Caco-2 (cell line): ENCODE results near the gene SLC4A5. TPM values are rescaled to one million over a fixed set of nuclear protein-coding genes. Genes with fewer than 3 reads are reported as not detected.

ENCODE experiments used
- BruUV-seq: library from RNA; stranded (reverse); fragments of 400-500 nt; replicated peaks from 2 replicates; lab custom pipeline; 2021; lab: Mats Ljungman, UMichigan
- CTCF ChIA-PET: fragments of 300-600 bp; sonication (Branson Sonifier 250); formaldehyde crosslinking; loops from one replicate; lab custom pipeline; 2022; ENCODE audit warnings: antibody characterized with exemption; lab: Charles Lee
- POLR2A ChIA-PET: fragments of 300-600 bp; sonication (Branson Sonifier 250); formaldehyde crosslinking; loops from one replicate; lab custom pipeline; 2022; ENCODE audit warnings: antibody characterized with exemption; lab: Charles Lee
- DNase-seq, 2 experiments: peaks; one replicate each; pipeline versions ENCODE4 v3.0.0 to v3.0.0-alpha.2; 2020 to 2022
- H3K27me3 ChIP-seq: replicated peaks from 2 replicates; pipeline ENCODE4 v1.6.0; 2011; ENCODE audit warnings: low read length; ENCODE audit not compliant: control insufficient read depth, insufficient read depth
- H3K36me3 ChIP-seq: 2 replicates; pipeline ENCODE4 v1.5.1; 2011; ENCODE audit warnings: low read length; ENCODE audit not compliant: control insufficient read depth, insufficient read depth
- H3K4me1 ChIP-seq: fragments of 250-450 bp; sonication (Bioruptor Pico); 2 replicates; pipeline ENCODE4 v1.5.1; 2020; ENCODE audit warnings: mild to moderate bottlenecking
- H3K4me3 ChIP-seq: 2 replicates; pipeline ENCODE4 v1.5.1; 2011; ENCODE audit warnings: low read depth, mild to moderate bottlenecking, control low read depth, low read length
- H3K9me3 ChIP-seq: fragments of 250-450 bp; sonication (Bioruptor Pico); 2 replicates; pipeline ENCODE4 v1.5.1; 2020; ENCODE audit warnings: mild to moderate bottlenecking, moderate library complexity
- H3K27ac Mint-ChIP-seq: one replicate; pipeline ENCODE4 v1.8.0; 2022; ENCODE audit warnings: mixed read lengths; ENCODE audit not compliant: unreplicated experiment
- H3K27me3 Mint-ChIP-seq: one replicate; pipeline ENCODE4 v1.8.0; 2022; ENCODE audit warnings: mixed read lengths; ENCODE audit not compliant: insufficient read depth, unreplicated experiment
- H3K36me3 Mint-ChIP-seq: one replicate; pipeline ENCODE4 v1.8.0; 2022; ENCODE audit warnings: mild to moderate bottlenecking, mixed read lengths; ENCODE audit not compliant: insufficient read depth, unreplicated experiment
- H3K4me1 Mint-ChIP-seq: one replicate; pipeline ENCODE4 v1.8.0; 2022; ENCODE audit warnings: low read depth, mixed read lengths; ENCODE audit not compliant: unreplicated experiment
- H3K4me3 Mint-ChIP-seq: one replicate; pipeline ENCODE4 v1.8.0; 2022; ENCODE audit warnings: mild to moderate bottlenecking, moderate library complexity, mixed read lengths; ENCODE audit not compliant: unreplicated experiment
- H3K9me3 Mint-ChIP-seq: one replicate; pipeline ENCODE4 v1.8.0; 2022; ENCODE audit warnings: mixed read lengths; ENCODE audit not compliant: unreplicated experiment
- CTCF ChIP-seq, 2 experiments: fragments of 200-600 bp in 1 of 2; IDR thresholded peaks; 1 replicate in 1 of 2; 2 replicates in 1 of 2; pipeline versions ENCODE4 v1.5.1 to v1.8.0; 2011 to 2022; ENCODE audit warnings: antibody characterized with exemption in 1 of 2, control low read depth in 1 of 2, inconsistent platforms in 1 of 2, low read depth in 1 of 2, low read length in 1 of 2, mild to moderate bottlenecking in 1 of 2, moderate library complexity in 1 of 2; ENCODE audit not compliant: insufficient read depth in 1 of 2, severe bottlenecking in 1 of 2, unreplicated experiment in 1 of 2
- intact Hi-C: fragments of 100-400 bp; cut with micrococcal nuclease; formaldehyde crosslinking; loops from one replicate; pipeline ENCODE4 v1.10.0; 2022; ENCODE audit not compliant: unreplicated experiment
- total RNA-seq: library from RNA; stranded (reverse); gene quantifications from 2 replicates; pipeline ENCODE4 v1.2.3, GENCODE V29; 2022

SLC4A5 gene
- total RNA-seq, 1 experiment from 2014 or later: 2.2 TPM

DNA sequence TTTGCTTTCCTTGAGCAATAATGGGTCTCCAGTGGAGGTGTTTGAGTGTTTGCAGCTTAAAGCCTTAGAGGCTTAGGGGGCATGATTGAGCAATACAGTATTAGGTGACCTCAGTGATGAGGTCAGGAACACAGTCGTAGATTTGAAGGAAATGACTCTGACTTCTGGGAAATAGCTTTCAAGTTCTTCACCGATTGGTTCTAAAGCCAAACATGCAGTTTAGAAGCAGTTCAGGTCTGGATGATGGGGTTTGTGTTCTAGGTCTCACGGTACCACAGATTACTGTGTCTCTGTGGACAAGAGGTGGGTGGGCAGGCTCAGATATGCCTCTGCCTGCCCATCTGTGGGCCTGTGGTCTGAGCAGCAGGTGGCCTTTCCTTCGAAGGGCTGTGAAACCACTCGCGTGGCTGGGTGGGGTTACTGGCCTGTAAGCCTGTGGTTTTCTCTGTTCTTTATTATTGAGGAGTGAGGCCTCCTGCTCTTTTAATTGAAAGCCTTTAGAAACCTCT, 137.0 kb downstream of the SLC4A5 start:
- no peak for DNase-seq
- H3K4me3 Mint-ChIP-seq: no peak overlapping the region

DNA sequence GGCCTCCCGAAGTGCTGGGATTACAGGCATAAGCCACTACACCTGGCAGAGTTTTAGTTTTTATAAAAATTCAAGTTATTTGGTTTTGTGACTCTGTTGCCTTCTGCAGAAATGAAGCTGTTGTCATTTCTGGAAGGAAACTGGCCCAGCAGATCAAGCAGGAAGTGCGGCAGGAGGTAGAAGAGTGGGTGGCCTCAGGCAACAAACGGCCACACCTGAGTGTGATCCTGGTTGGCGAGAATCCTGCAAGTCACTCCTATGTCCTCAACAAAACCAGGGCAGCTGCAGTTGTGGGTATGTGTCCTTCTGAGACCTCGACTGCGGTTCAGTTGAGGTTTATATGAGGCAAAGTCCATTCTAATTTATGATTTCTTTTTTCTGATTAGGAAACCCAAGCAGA, 137.6 kb downstream of the SLC4A5 start:
- Histone ChIP-seq H3K4me1 (peaks cover 4% of the 10 kb centered on the region), H3K9me3 (no peaks in the 10 kb centered on the region), H3K4me3 (no peak overlapping the region), H3K36me3 (no peaks in the 10 kb centered on the region; the same call in 1 of the 2 replicates), H3K27me3 (no peaks in the 10 kb centered on the region)
- POLR2A ChIA-PET: no interaction called here
- CTCF ChIA-PET: no interaction called here
- Mint-ChIP-seq H3K4me3 (no peak overlapping the region), H3K36me3 (peaks cover 100% of the 10 kb centered on the region), H3K27ac (no peak overlapping the region), H3K9me3 (no peaks in the 10 kb centered on the region), H3K27me3 (no peaks in the 10 kb centered on the region), H3K4me1 (peaks cover 10% of the 10 kb centered on the region)
- intact Hi-C loops: no loop called here
- no peak for DNase-seq
- no peak for TF ChIP-seq CTCF (IDR thresholded peaks at IDR 0.05; ENCODE audit: insufficient read depth in 1 of 2, low read depth in 1 of 2, low read length in 1 of 2, severe bottlenecking in 1 of 2, unreplicated experiment in 1 of 2)
- no TSS peak for BruUV-seq

More for the DNA sequence above, 137.0 kb downstream of the SLC4A5 start:
- H3K4me1 ChIP-seq: no peaks in the 10 kb centered on the region; the same call in 1 of the 2 replicates
- intact Hi-C loops: no loop called here
- no peaks in the 10 kb centered on the region for H3K9me3 Mint-ChIP-seq
- peaks cover 6% of the 10 kb centered on the region for H3K4me1 Mint-ChIP-seq
- H3K4me3 ChIP-seq: no peak overlapping the region
- peaks cover 100% of the 10 kb centered on the region for H3K36me3 Mint-ChIP-seq
- TF ChIP-seq CTCF (IDR thresholded peaks at IDR 0.05; ENCODE audit: insufficient read depth in 1 of 2, low read depth in 1 of 2, low read length in 1 of 2, severe bottlenecking in 1 of 2, unreplicated experiment in 1 of 2): no peak
- POLR2A ChIA-PET: no interaction called here
- BruUV-seq: no TSS peak
- H3K36me3 ChIP-seq: no peaks in the 10 kb centered on the region; the same call in 1 of the 2 replicates
- no peaks in the 10 kb centered on the region for H3K27me3 Mint-ChIP-seq
- no peaks in the 10 kb centered on the region for H3K27me3 ChIP-seq
- no peak overlapping the region for H3K27ac Mint-ChIP-seq
- no peaks in the 10 kb centered on the region for H3K9me3 ChIP-seq
- CTCF ChIA-PET: no interaction called here

- CTCF ChIA-PET: no interaction called here
Observed at GRCh38 chr2:74205113-74205512, 138.1 kb downstream of the SLC4A5 start.

More at GRCh38 chr2:74205113-74205512, 138.1 kb downstream of the SLC4A5 start:
- no peaks in the 10 kb centered on the region for H3K9me3 Mint-ChIP-seq
- H3K27me3 Mint-ChIP-seq: no peaks in the 10 kb centered on the region
- no peak for TF ChIP-seq CTCF (IDR thresholded peaks at IDR 0.05; ENCODE audit: insufficient read depth in 1 of 2, low read depth in 1 of 2, low read length in 1 of 2, severe bottlenecking in 1 of 2, unreplicated experiment in 1 of 2)
- peaks cover 15% of the 10 kb centered on the region for H3K4me1 Mint-ChIP-seq
- Histone ChIP-seq H3K9me3 (no peaks in the 10 kb centered on the region), H3K4me3 (no peak overlapping the region), H3K36me3 (no peaks in the 10 kb centered on the region; the same call in 1 of the 2 replicates), H3K4me1 (peaks cover 9% of the 10 kb centered on the region), H3K27me3 (no peaks in the 10 kb centered on the region)
- intact Hi-C loops: no loop called here
- H3K36me3 Mint-ChIP-seq: peaks cover 100% of the 10 kb centered on the region
- H3K27ac Mint-ChIP-seq: no peak overlapping the region
- DNase-seq: no peak
- no TSS peak for BruUV-seq
- POLR2A ChIA-PET: no interaction called here
- no peak overlapping the region for H3K4me3 Mint-ChIP-seq
